Stimulated activated CD4-positive, alpha-beta T cell treated with anti-CD3 and anti-CD28 coated beads, TNF-alpha, amount 100 ng/mL, for 1 hour (primary cell): ENCODE data around the gene BET1L.
"Not testable (repeated sequence)": the region's sequence is repeated elsewhere in the genome, so short reads cannot be mapped to it uniquely, and the experiment has no call there.

Source experiments
- DNase-seq, 3 donors: peaks; one replicate each; pipeline ENCODE4 v3.0.0-alpha.2; 2020; ENCODE audit warnings: low read depth in 3 of 3, low spot score in 1 of 3

Gene BET1L

DNA sequence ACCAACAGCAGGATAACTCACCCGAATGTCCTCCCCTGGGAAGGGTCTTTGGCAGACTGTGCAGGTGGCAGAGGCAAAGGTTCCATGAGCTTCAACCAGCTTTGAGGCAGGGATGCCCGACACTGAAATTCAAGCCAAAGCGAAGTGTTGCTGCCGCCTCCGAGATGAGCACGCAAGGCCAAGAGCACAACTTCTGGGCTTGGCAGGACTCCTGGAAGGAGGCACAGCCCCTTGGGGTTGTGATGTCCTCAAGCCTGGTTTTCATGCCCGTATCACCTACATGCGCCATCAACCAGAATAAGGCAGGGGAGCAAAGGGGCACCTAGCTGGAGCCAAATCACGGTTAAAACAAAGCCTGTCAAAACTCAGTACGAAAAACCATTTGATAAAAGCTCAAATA is 23.2 kb upstream of the BET1L start:
- DNase-seq: no peak

DNA sequence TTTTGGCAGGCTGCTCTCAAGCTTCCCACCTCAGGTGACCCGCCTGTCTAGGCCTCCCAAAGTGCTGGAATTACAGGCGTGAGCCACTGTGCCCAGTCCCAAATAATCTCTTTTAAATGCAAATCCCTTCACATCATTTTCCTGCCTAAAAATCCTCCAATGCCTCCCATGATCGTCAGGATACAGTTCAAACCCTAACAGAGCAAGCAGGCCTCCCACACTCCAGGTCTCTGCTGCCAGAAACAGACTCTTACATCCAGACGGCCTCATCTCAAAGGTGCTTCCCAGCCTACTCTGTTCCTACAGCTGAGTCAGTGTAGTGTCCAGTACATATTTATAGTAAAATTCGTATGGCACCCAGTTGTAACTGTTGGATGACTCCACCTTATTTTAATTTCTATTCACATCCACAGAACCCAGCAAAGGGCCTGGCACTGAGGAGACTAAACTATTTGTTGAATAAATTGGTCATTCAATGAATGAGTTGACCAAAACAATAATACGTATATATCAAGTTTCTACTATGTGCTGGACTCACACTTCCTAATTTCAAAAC is 20.7 kb upstream of the BET1L start:
- DNase-seq: no peak

DNA sequence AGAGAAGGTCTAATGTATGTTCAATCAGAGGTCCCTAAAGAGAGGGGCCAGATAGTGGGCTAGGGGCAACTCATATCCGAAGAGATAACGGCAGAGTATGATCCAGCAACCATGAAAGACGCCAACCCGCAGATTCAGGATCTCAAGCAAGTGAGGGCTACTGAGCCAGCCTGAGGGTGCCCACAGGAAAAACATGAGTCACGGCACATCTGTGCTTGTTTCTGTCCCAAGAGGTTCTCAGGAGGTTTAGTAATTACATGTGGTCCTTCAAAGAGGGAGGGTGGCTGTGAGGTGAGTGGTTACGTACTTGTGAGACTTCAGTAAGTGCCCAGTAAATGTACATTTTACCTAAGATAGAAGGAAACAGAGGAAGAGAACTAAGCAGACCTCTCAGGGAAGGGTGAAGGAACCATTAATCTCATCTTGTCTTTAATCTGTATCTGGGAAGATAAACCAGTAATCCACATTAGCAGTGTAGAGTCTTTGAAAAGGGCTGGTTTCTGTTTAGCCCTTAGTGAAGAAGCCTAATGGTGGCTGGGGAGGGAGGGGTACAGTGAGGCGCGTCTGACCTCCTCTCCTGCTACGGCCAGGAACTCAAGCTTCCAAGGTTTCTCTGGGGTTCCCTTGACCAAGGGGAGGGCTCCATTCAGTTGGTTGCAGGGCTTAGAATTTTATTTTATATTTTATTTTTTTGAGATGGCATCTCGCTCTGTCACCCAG is 18.7 kb upstream of the BET1L start:
- no peak for DNase-seq

DNA sequence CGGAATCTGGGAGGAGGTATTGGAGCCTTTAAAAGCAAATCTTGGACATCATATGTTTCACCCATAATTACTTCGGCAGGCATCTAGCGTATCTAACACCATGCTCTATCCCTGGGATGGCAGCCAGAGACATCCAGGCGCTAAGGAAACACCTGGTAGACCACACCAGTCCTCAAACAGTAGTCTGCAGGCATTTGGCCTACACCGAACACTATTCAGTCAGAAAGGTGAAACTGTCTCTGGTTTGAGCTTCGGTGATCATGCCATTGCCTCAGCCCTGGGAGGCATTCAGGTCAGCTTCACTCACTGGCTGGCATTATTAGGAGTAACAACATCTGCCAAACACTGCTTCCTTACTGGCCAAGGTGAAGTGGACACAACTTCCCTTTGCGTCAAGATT is 17.2 kb upstream of the BET1L start:
- no peak for DNase-seq

DNA sequence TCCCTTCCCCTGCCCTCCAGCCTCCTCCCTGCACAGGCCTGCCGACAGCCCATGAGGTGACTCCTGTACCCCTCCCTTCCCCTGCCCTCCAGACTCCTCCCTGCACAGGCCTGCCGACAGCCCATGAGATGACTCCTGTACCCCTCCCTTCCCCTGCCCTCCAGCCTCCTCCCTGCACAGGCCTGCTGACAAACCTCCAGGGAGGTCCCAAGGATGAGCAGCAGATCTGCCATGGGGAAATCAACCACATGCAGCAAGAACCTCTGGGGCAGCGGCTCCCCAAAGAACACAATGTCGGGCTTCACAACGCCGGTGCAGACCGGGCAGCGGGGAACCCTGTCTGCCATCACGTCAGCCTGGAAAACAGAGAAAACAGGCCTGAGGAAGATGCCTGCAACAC is 16.7 kb upstream of the BET1L start:
- no peak for DNase-seq

DNA sequence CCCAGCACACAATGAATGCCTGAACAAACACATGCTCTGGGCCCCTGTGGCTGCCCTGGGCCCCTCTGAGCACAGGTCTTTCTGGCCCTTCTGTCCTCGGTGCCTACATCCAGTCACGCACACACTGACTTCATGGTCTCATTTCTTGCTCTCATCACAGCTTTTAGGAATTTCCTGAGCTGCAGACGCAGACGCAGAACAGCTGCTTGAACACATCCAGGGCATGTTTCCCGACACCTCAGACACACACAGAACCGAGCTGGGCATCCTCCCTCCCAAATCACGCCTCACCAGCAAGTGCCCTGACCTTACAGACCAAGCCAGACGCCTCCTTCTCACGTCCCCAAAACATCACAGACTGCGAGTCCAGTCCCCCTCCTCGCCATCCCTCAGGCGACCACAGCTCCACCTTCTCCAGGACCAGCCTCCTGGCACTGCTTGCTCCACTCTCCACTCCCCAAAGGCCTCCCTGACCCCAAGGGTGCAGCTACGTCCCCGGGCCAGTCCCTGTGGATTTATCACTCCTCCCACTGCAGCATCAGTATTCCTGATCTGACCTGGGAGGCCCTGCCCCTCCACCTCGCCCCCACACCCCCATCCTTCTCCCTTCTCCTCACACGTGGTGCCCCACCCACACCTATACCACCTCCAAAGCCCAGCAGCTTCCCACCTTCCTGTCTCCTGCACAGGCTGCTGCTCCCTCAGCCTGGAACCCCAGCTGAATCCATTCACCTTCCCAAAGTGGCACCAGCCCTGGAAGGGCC is 16.0 kb upstream of the BET1L start:
- DNase-seq: no peak

DNA sequence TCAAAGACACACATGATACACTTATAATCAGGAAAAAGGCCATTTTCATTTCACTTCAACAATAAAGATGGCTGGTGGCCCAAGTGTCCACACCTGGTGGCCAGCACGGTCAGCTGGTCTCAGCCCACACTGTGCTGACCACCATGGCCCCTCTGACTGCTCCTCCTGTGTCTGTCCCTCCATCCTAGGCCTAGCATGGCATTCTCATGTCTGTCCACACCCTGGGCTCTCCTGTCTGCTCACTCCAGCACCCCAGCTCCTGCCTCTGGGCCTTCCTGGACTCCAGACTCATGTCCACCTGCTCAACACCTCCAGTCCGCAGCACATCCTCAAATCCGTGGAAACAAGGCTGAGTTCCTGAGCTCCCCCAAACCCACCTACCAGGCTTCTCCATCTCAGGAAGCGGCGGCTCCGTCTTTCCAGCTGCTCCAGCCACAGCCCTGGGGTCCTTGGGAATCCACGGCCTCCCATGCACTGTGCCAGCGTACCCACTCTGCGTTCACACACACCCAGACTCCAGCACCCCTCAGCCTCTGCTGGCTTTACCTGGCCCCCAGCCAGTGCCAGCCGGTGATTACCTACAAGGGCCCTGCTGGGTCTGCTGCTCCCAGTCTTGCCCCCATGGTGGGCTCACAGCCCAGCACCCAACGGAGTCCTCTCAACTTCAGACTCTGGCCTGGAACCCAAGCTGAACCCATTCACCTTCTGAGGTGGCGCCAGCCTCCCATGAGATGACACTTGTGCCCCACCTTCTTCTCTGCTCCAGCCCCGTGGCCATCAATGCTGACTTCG is 15.0 kb upstream of the BET1L start:
- DNase-seq: no peak

DNA sequence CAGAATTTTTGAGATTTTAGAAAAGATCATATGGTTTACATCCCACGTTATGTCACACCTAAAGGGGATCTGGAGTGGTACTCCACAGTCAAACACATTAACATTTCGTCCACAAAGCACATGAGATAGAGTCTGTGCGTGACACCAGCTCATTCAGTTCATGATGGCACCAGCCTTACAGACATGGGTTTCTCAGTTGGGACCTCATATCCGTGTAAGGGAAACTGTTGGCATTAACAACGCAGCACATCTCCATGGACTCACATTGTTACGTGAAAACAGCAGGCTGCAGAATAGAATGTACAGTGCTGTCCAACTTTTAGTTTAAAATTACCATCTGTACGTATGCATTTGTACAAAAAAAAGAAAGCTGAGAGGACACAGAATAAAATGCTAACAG is 14.3 kb upstream of the BET1L start:
- no peak for DNase-seq

DNA sequence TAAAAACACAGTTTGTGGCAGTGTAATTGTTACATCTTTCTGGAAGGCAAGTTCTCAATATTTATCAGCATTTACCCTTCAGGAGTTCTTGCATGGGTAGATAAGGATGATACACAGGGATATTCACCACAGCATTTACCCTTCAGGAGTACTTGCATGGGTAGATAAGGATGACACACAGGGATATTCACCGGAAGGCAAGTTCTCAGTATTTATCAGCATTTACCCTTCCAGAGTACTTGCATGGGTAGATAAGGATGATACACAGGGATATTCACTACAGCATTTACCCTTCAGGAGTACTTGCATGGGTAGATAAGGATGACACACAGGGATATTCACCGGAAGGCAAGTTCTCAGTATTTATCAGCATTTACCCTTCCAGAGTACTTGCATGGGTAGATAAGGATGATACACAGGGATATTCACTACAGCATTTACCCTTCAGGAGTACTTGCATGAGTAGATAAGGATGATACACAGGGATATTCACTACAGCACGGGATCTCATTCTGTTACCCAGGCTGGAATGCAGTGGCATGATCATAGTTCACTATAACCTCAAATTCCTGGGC is 13.5 kb upstream of the BET1L start:
- DNase-seq: not testable (repeated sequence)

DNA sequence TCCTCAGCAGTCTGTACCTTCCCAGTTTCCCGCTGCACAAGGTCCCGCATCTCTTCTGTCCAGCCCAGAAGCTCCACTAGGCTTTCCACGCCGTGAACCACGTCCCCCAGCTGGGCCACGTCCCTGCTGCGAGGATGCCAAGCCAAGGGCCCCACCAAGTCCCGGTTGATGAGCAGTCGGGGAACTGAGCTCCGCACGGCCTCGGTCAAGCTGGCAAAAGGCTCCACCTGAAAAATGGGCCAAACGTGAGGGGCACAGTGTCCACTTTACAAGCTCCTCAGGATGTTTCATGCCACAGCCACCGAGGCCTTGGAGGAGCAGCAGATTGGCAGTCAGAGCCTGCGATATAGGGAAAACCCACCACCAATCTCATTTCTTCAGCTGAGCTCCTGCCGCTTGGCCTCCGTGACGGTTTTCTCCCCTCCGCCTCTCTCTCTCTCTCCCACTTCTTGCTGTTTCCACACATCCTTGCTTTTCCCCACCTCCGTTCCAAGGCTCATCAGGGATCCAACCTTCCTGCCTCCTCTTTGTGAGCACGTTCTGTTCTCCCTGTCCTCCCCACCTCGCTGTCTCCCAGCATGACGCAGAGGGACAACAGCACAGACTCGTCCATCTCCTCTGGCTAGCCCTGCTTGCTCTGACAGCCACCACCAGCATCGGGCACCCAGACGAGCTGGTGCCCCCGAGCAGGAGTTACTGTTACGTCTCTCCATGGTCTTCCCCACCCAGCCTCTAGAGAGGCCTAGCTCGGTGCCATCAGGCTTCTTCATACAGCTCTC is 11.8 kb upstream of the BET1L start:
- DNase-seq: no peak

DNA sequence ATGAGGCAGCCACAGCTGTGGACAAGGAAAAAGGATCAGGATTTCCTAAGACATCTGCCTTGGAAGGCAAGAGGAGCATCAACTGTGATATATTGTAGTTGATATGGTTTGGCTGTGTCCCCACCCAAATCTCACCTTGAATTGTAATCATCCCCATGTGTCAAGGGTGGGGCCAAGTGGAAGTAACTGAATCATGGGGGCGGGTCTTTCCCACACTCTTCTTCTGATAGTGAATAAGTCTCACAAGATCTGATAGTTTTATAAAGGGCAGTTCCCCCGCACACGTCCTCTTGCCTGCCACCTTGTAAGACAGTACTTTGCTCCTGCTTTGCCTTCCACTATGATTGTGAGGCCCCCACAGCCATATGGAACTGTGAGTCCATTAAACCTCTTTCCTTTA is 10.5 kb upstream of the BET1L start:
- DNase-seq: no peak

DNA sequence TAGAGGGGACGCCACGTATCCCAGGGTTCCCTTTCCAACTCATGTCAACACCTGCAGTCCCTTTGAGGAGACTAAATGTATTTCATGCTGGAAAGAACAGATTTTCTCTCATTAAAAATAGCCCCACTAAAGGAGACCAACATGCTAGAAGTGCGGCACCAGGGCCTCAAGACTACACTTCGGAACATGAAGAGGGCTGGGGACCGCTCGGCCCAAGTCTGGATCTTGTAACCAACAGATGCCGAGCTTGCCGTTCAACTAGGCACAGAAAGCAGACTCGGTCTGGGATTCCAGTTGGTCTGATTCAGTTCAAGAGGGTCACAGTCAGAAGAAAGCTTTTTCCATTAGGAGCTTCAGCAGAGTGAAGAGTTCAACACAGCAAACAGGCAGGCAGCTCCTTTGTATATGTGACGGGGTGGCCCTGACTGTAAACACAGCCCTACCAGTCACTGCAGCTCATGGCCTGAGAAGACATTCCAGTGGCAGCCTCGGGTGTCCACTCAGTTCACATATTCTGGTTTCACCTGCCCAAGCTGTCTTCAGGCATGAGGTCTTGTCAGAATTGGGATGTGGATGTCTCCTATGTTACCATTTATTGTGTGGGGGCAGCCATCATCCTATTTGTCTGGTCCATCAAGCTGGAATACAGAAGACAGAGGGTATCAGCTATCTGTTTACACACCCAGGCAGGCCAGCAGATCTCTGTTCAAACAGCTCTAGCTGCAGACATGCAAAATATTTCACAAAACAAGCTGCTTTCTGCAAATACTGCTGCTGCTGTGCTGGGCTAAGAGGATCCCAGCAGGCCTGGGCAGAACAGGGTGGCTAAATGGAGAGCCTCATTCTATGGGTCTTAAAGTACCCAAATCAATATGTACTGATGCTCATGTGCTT is 9.1 kb upstream of the BET1L start:
- no peak for DNase-seq

DNA sequence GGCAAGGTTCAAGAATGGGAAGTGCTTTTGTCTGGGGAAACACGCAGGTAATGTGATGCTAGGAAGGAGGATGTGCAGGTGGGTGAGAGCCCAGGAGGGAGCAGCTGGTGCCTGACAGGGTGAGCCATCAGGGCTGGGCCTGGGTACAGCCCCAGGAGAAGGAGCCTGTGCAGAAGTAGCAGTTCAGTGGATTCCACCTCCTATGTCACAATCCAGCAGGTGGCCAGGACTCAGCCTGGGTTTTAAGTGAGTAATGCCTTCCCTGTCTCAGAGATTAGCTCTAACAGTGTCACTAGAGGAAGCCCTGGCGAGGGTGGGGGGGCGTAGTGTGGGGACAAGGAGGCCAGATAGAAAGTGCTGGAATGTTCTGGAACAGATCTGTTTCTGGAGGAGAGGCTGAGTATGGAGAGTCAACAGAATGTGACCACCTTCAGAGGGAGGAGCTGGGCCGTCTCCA is 8.4 kb upstream of the BET1L start:
- DNase-seq: no peak

DNA sequence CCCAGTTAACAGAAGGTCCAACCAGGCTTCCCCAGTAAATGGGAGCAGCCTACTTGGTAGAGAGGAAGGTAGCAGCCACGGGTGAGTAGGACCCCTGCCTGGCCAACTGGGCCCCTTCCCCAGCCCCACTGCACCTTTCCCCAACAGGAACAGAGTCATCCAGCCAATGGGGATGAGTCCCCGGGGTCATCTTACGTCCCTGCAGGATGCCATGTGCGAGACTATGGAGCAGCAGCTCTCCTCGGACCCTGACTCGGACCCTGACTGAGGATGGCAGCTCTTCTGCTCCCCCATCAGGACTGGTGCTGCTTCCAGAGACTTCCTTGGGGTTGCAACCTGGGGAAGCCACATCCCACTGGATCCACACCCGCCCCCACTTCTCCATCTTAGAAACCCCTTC is 6.9 kb upstream of the BET1L start:
- DNase-seq: no peak

DNA sequence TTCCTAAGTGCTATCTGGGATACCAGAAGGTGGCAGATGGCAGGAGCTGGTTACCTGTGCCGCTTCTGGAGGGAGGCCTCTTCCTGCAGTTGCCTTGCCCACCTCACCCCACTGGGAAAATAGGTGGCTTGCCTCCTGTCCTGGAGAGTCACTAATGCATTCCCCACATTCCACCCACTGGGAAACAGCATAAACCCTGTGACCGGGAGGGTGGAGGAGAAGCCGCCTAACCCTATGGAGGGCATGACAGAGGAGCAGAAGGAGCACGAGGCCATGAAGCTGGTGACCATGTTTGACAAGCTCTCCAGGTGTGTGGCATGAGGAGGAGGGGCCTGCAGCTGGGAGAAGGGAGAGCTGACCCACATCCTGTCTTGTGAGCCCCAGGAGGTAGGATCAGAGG is 5.9 kb upstream of the BET1L start:
- DNase-seq: no peak

DNA sequence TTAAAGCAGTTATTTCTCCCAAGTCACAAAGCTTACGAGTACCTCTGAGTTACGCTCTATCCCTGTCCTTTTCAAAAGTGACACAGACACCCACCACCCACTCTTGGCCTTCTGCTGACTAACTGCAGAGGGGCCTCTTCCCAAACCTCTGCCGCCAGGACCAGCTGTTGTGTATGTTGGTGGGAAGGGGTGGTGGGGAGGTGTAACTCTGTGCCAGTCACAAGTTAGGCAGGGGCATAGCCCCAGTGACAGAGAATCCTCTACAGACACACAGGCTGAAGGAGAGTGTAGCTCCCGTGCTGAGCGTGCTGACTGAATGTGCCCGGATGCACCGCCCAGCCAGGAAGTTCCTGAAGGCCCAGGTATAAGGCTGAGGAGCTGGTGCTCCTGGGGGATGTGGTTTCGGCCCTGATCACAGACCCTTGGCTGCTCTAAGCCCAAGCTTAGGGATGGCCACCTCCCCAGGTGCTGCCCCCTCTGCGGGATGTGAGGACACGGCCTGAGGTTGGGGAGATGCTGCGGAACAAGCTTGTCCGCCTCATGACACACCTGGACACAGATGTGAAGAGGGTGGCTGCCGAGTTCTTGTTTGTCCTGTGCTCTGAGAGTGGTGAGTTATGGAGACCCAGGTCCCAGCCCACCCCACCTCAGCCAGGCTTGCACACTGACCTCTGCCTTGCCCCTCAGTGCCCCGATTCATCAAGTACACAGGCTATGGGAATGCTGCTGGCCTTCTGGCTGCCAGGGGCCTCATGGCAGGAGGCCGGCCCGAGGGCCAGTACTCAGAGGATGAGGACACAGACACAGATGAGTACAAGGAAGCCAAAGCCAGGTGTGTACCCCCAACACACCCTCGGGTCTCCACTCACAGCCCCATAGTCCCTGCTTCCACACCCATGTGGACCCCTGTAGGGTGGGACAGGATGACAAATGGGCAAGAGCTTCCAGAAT is 5.2 kb upstream of the BET1L start:
- DNase-seq: no peak

DNA sequence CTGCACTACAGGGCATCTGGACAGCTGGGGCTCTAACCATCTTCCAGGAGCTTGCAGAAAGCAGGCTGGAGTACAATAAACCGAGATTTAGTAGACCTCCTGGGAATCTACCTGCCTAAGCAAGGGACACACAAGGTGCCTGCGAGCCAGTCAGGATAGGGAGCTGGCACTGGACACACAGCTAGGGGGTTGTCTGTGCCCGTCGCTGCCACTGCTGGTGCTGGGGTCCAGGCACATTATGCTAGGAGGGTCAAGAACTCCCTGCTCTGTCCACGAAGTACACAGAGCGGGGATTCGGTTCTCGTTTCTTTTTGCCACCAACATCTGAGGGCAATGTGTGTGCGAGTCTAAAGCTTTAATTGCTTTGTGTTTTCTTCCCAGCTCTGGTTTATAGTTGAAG is 4.5 kb upstream of the BET1L start:
- no peak for DNase-seq

DNA sequence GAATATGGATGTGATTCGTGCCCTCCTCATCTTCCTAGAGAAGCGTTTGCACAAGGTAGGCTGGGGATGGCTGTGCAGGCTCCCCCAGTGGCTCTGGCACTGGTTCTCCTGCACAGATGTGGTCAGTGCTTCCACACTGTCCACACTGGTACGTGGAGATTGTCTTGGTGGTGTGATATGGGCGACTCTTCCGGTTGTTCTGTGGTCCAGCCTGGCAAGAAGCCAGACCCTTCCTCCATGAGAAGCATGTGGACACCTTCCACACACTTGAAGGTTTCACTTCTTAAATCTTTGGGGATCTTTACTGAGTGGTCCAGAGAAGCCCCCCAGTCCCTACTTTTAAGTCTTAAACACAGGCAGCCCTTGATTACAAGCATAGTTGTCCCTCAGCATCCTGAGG is 4.1 kb upstream of the BET1L start:
- DNase-seq: no peak

DNA sequence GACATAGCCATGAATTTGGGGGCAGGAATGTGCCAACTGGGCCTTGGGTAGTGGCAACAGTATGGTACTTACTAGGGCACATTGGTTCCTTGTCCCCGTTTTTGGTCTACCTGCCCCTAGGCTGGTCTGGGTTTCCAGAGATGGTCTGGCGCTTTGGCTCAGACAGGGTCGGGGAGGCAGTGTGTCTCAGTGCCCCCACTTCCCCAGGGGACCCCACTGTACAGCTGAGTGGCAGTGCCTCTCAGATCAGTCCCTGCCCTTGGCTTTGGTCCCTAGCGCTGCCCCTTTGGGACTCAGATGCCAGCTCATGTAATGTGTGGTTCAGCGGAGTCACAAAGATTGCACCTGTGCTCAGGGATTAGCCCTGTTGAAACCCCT is 3.6 kb upstream of the BET1L start:
- no peak for DNase-seq
